ENCODE measurements around the gene USP50.

- no peak for TF ChIP-seq CTCF (IDR thresholded peaks at IDR 0.05)
- TF ChIP-seq POLR2A (IDR thresholded peaks at IDR 0.05; ENCODE audit: low read depth): no peak
- no peak for TF ChIP-seq POLR2AphosphoS5 (IDR thresholded peaks at IDR 0.05)
- no peak for TF ChIP-seq EP300 (IDR thresholded peaks at IDR 0.05)
Observed at GRCh38 chr15:50463423-50464358, 82.8 kb downstream of the USP50 start.
